ENCODE data around the gene NPR3. TPM values are rescaled to one million over a fixed set of nuclear protein-coding genes. Genes with fewer than 3 reads are reported as not detected.

Gene NPR3
- polyA plus RNA-seq, 1 of the 3 experiments (the other 2 are of a cell fraction), result 35.8 TPM

DNA sequence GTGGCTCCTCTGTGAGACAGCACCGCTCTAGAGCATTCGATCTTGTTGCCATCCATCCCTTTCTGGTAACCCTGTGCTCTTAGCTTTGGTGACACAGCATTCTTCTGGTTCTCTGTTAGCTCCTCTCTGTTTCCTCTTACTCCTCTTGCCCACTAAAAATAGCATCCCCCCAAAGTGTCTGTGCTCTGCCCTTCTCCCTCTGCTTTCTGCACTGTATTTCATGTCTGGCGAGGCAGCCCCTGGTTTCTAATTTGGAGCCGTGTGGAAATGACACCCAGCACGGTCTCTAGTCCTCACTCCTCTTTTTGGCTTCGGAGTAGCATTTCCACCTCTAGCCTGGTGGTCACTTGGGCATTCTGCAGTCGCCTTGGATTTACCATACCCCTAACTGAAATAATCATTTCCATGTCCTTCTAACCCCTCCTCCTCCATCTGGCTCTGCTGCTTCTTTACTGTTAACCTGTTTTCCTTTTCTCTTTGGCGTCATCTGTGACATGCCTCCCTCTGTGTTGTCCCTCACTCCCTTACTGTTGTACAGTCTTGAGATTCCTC is 23.8 kb downstream of the NPR3 start (continued):
- TF ChIP-seq, protein P1, sequence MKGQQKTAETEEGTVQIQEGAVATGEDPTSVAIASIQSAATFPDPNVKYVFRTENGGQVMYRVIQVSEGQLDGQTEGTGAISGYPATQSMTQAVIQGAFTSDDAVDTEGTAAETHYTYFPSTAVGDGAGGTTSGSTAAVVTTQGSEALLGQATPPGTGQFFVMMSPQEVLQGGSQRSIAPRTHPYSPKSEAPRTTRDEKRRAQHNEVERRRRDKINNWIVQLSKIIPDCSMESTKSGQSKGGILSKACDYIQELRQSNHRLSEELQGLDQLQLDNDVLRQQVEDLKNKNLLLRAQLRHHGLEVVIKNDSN (IDR thresholded peaks at IDR 0.05; ENCODE audit: borderline replicate concordance, low read depth), result no peak
- TF ChIP-seq GABPA (IDR thresholded peaks at IDR 0.05; ENCODE audit: low read depth) (no peak), TAF1 (IDR thresholded peaks at IDR 0.05; ENCODE audit: borderline replicate concordance, low read depth, low read length) (no peak)

DNA sequence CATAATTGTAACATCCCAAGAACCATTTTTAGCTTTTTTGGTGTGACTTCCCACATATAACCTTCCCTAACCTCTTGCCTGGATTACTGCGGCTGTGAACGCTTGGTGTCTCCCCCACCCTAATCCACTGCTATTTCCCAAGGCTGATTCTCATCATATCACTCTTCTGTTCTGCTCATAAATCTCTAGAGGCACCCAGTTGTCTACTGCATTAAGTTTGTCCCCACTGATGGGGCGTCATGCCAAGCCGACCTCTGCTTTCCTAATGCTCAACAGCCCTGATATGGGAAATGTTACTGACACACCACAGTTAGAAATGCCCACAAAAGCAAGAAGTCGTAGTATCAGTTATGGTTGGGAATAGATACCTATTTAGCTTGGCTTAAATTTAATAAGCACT is 24.4 kb downstream of the NPR3 start:
- H3K4me1 ChIP-seq (ENCODE audit: control insufficient read depth in 1 of 2, insufficient read depth in 2 of 2, low read depth in 1 of 2, low read length in 1 of 2), result peaks cover 0 to 15% of the 10 kb centered on the region in 2 experiments; a peak in 1 of 4 replicates
- no peaks in the 10 kb centered on the region for H3K9me2 ChIP-seq
- H3K27ac ChIP-seq (ENCODE audit: low read depth in 2 of 2, low read length in 1 of 2), result peak overlapping the region in 1 of 2 experiments; percentile 36; a peak in 2 of 4 replicates
- ChIA-PET POLR2A (no interaction called here), CTCF (no interaction called here)
- no peak overlapping the region for H3K9ac ChIP-seq
- no peaks in the 10 kb centered on the region for H3K27me3 ChIP-seq (ENCODE audit: insufficient read depth)
- no peak overlapping the region for H3K4me2 ChIP-seq
- H2AFZ ChIP-seq (ENCODE audit: low read depth), result no peak overlapping the region
- no peak for DNase-seq
- H3K4me3 ChIP-seq (ENCODE audit: low read depth in 2 of 2, low read length in 1 of 2), result no peak overlapping the region
- 60% methylated on average over 5 of the region's 5 CpGs for WGBS (ENCODE audit: low lambda C conversion rate)
- H3K9me3 ChIP-seq, result no peaks in the 10 kb centered on the region
- H3F3A ChIP-seq (replicated peaks; ENCODE audit: insufficient read depth), result peaks cover 13% of the 10 kb centered on the region
- peaks cover 94% of the 10 kb centered on the region for H3K79me2 ChIP-seq (ENCODE audit: insufficient read depth)
- H3K36me3 ChIP-seq (replicated peaks in 1 of 2; ENCODE audit: control insufficient read depth in 1 of 2, insufficient read depth in 2 of 2, low read length in 1 of 2), result peaks cover 0 to 60% of the 10 kb centered on the region in 2 experiments
- H4K20me1 ChIP-seq (ENCODE audit: insufficient read depth), result peaks cover 5% of the 10 kb centered on the region; the same call in 1 of the 2 replicates
- TF ChIP-seq CHD2 (IDR thresholded peaks at IDR 0.05; ENCODE audit: low read length, partially characterized antibody) (no peak), ELF1 (IDR thresholded peaks at IDR 0.05) (no peak), FOXJ3 (CRISPR knock-in tag; IDR thresholded peaks at IDR 0.05) (no peak), FOSL2 (IDR thresholded peaks at IDR 0.05; ENCODE audit: borderline replicate concordance, low read depth) (no peak), SMC3 (IDR thresholded peaks at IDR 0.05; ENCODE audit: low read depth, low read length) (no peak)
- TF ChIP-seq, protein P2, sequence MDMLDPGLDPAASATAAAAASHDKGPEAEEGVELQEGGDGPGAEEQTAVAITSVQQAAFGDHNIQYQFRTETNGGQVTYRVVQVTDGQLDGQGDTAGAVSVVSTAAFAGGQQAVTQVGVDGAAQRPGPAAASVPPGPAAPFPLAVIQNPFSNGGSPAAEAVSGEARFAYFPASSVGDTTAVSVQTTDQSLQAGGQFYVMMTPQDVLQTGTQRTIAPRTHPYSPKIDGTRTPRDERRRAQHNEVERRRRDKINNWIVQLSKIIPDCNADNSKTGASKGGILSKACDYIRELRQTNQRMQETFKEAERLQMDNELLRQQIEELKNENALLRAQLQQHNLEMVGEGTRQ (IDR thresholded peaks at IDR 0.05; ENCODE audit: borderline replicate concordance, low read depth, low read length), result no peak

DNA sequence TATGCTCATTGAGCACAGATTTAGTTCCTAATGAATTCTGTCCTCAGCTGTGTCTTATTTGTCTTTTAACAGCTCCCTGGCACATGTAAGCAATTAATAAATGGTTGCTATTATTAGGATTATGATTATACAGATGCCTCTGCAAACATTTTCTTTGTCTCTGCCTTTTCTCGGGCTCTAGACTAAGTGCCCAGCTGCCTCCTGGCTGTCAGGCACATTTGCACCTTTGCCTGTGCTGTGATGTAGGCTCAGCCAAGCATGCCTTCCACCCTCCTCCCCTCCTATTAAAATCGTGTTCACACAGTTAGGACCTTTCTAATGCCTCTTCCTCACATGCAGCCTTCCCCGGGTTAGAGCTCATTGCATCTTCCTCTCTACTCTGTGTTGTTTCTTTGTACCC is 25.7 kb downstream of the NPR3 start:
- DNase-seq, result no peak
- CTCF ChIA-PET, result interaction anchor here (1.0 to 1.1 kb wide), 2 partner anchors 12 to 29 kb away, joined by 3 read pairs; no protein-coding TSS in a partner anchor
- no peaks in the 10 kb centered on the region for H3K9me2 ChIP-seq
- peaks cover 3 to 61% of the 10 kb centered on the region in 2 experiments for H3K36me3 ChIP-seq (replicated peaks in 1 of 2; ENCODE audit: control insufficient read depth in 1 of 2, insufficient read depth in 2 of 2, low read length in 1 of 2)
- H3K27me3 ChIP-seq (ENCODE audit: insufficient read depth), result no peaks in the 10 kb centered on the region
- TF ChIP-seq NRF1 (IDR thresholded peaks at IDR 0.05; ENCODE audit: low read depth, low read length) (no peak), EP300 (IDR thresholded peaks at IDR 0.05; ENCODE audit: borderline replicate concordance in 1 of 2, low read depth in 1 of 2, low read length in 1 of 2) (no peak), RFX5 (IDR thresholded peaks at IDR 0.05; ENCODE audit: low read length) (no peak), GATA2 (CRISPR knock-in tag; IDR thresholded peaks at IDR 0.05) (no peak), POLR2AphosphoS5 (IDR thresholded peaks at IDR 0.05; ENCODE audit: low read depth, low read length) (0 out of 2 replicates have a peak, but pooled peaks have one; percentile 10), MEF2A (IDR thresholded peaks at IDR 0.05; ENCODE audit: borderline replicate concordance, low read depth) (no peak), SMC3 (IDR thresholded peaks at IDR 0.05; ENCODE audit: low read depth, low read length) (no peak)
- TF ChIP-seq, protein P3, sequence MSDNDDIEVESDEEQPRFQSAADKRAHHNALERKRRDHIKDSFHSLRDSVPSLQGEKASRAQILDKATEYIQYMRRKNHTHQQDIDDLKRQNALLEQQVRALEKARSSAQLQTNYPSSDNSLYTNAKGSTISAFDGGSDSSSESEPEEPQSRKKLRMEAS (IDR thresholded peaks at IDR 0.05; ENCODE audit: low read depth), result no peak
- H2AFZ ChIP-seq (ENCODE audit: low read depth), result no peak overlapping the region
- peaks cover 5% of the 10 kb centered on the region; the same call in 1 of the 2 replicates for H4K20me1 ChIP-seq (ENCODE audit: insufficient read depth)
- H3K27ac ChIP-seq (ENCODE audit: low read depth in 2 of 2, low read length in 1 of 2), result peak overlapping the region in 1 of 2 experiments; percentile 18; a peak in 2 of 4 replicates
- peaks cover 0 to 15% of the 10 kb centered on the region in 2 experiments; a peak in 1 of 4 replicates for H3K4me1 ChIP-seq (ENCODE audit: control insufficient read depth in 1 of 2, insufficient read depth in 2 of 2, low read depth in 1 of 2, low read length in 1 of 2)
- no peak overlapping the region for H3K4me2 ChIP-seq
- peaks cover 16% of the 10 kb centered on the region for H3F3A ChIP-seq (replicated peaks; ENCODE audit: insufficient read depth)
- no peak overlapping the region for H3K4me3 ChIP-seq (ENCODE audit: low read depth in 2 of 2, low read length in 1 of 2)
- no peaks in the 10 kb centered on the region for H3K9me3 ChIP-seq
- POLR2A ChIA-PET, result no interaction called here
- no peak overlapping the region for H3K9ac ChIP-seq
- WGBS (ENCODE audit: low lambda C conversion rate), result 24% methylated on average over 3 of the region's 3 CpGs
- peaks cover 94% of the 10 kb centered on the region for H3K79me2 ChIP-seq (ENCODE audit: insufficient read depth)
